GM12875 (cell line): ENCODE results near the gene ALDH3A2.

Experiments
- H3K4me3 ChIP-seq: one replicate; pipeline ENCODE4 v1.5.1; 2011; ENCODE audit warnings: low read depth, low read length, control low read depth
- CTCF ChIP-seq: IDR thresholded peaks from 2 replicates; pipeline ENCODE4 v1.5.1; 2011; ENCODE audit warnings: low read depth, mild to moderate bottlenecking, control low read depth, inconsistent platforms, low read length, moderate library complexity, borderline replicate concordance; ENCODE audit not compliant: insufficient read depth

Gene ALDH3A2

GRCh38 chr17:19703106-19703827 lies 54.7 kb downstream of the ALDH3A2 start:
- TF ChIP-seq CTCF: no peak
- no peak overlapping the region for H3K4me3 ChIP-seq

DNA sequence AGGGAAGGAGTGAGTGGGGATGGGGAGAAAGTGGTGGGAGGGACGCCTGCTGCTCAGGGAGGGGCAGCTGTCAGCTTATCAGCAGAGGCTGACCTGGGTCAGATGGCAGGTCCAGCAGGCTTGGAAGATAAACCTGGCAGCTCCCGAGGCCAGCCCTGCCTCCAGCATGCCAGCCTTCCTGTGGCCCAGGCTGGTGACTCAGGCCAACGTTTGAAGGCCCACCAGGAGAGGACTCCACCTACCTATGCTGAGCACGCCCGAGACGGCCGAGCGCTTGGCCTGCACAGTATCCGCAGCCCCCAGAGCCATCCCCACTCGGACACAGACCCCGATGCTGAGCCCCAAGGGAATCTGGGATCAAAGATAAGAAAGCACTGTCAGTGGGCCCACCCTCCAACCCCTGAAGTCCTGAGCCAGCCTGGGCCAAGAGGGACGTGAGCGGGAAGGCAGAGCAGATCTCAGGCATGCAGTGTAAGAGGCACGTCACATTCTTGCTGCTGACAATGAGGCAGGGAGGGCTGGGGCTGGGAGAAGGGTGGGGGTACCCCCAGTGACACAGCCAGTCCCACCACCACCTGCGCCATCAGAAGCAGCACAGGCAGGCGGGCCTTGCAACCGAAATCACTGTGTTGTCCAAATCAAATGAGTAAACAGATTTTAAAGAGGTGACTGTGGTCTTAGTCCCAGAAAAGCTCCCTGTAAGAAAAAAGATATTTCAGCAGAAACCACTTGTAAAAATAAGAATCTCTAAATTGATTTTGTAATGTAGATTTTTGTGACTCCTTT lies 55.5 kb downstream of the ALDH3A2 start:
- no peak overlapping the region for H3K4me3 ChIP-seq
- no peak for TF ChIP-seq CTCF

GRCh38 chr17:19705201-19705600 lies 56.6 kb downstream of the ALDH3A2 start:
- TF ChIP-seq CTCF: no peak

DNA sequence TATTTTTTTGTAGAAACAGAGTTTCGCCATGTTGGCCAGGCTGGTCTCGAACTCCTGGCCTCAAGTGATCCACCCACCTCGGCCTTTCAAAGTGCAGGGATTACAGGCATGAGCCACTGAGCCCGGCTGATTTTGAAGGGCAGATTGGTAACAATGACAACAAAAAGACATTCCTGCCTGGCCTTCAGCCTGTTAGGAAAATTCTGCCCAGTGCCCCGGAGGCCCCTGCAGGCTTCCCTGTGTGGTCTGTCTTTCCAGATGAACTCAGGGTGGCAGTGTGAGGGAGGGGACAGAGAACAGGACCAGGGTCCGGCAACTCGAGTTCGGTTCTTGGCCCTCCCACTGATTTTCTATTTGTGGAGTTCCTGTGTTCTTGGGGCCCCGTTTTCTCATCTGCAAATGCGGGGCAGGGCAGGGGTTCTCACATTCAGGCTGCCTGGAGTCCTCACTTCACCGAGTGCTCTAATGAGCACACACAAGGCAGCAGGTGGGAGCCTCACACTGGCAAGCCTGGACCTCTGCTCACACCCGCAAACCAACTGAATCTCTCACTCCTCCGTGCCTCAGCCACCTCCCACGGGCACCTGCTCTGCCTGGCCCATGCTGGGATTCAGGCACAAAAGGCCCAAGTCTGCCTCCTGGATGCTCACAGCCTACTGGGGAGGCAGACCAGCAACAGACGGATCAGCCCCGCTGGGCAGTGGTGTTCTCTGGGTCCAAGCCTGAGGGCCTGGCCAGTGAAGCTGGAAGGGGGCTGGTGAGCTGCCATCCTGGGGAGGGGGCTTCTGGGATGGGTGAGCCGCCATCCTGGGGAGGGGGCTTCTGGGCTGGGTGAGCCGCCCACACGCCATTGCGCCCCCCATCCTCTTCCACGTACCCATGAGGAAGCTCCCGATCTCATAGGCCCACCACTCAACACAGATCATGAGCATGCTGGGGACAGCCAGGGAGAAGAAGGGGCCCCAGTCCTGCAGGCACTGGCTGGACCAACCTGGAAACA lies 57.5 kb downstream of the ALDH3A2 start:
- no peak for TF ChIP-seq CTCF
- no peak overlapping the region for H3K4me3 ChIP-seq

More at GRCh38 chr17:19705201-19705600, 56.6 kb downstream of the ALDH3A2 start:
- H3K4me3 ChIP-seq: no peak overlapping the region

DNA sequence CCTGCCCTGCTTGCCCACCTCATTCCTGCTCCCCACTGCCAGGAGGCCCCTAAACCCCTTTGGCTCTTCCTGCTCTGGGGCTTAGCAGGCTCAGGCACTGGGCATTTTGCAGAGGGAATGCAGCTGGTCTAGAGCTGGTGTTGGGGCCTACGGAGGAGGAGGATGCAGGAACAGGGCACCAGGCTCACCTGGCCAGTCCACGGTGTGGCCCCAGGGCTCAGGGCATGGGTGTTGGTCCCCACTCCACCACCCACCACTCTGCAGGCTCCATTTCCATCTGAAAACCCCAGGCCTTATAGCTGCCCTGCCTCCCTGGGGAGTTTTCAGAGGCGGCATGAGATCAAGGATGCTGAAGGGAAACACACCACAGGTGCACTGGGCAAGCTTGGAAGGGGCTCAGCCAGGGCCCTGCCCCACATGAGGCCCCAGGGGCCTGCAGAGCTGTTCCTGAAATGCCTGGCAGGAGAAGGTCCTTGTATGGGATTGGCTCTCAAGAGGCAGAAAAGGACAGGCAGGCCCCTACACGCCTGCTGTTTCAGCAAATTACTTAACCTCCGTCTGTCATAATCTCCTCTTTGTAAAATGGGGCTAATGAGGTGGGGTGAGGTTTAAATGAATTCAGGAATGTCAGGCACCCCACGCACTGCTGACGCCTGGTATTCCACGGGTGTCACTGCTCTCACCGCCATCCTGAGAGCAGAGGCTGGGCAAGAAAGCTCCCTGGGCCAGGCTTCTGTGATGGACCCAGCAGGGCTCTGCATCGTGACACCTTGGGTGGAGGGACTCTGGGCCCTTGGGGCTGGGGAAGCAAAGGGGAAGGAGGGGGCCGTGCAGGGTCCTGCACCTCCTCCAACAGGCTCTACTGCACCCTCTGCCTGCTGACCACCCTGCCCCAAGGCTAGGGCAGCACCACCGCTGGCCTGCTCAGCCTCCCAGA lies 58.5 kb downstream of the ALDH3A2 start:
- no peak for TF ChIP-seq CTCF

GRCh38 chr17:19707728-19708221 lies 59.2 kb downstream of the ALDH3A2 start:
- TF ChIP-seq CTCF: no peak
- H3K4me3 ChIP-seq: no peak overlapping the region

More for the DNA sequence above, 58.5 kb downstream of the ALDH3A2 start:
- no peak overlapping the region for H3K4me3 ChIP-seq
